Ishikawa (cell line): ENCODE data around the gene RCE1.

Experiments
- CEBPB ChIP-seq: IDR thresholded peaks from 2 replicates; pipeline ENCODE4 v1.6.1; 2012
- CREB1 ChIP-seq: IDR thresholded peaks from 2 replicates; pipeline ENCODE4 v1.6.1; 2012; ENCODE audit warnings: low read depth
- EGR1 ChIP-seq: IDR thresholded peaks from 2 replicates; pipeline ENCODE4 v1.6.1; 2012
- EP300 ChIP-seq: IDR thresholded peaks from 2 replicates; pipeline ENCODE4 v1.6.1; 2012; ENCODE audit warnings: borderline replicate concordance
- FOXM1 ChIP-seq: IDR thresholded peaks from 2 replicates; pipeline ENCODE4 v1.6.1; 2012; ENCODE audit warnings: low read depth, borderline replicate concordance
- NFIC ChIP-seq: IDR thresholded peaks from 2 replicates; pipeline ENCODE4 v1.6.1; 2012
- RAD21 ChIP-seq: IDR thresholded peaks from 2 replicates; pipeline ENCODE4 v1.6.1; 2012; ENCODE audit warnings: low read depth
- TAF1 ChIP-seq: IDR thresholded peaks from 2 replicates; pipeline ENCODE4 v1.6.1; 2012; ENCODE audit warnings: low read depth, mild to moderate bottlenecking
- TCF12 ChIP-seq: IDR thresholded peaks from 2 replicates; pipeline ENCODE4 v1.6.1; 2012; ENCODE audit warnings: low read depth
- TEAD4 ChIP-seq: IDR thresholded peaks from 2 replicates; pipeline ENCODE4 v1.6.1; 2012
- YY1 ChIP-seq: IDR thresholded peaks from 2 replicates; pipeline ENCODE4 v1.6.1; 2012; ENCODE audit warnings: low read depth
- ZBTB7A ChIP-seq: IDR thresholded peaks from 2 replicates; pipeline ENCODE4 v1.6.1; 2012; ENCODE audit warnings: low read depth
- TF ChIP-seq, protein P1 (sequence below): IDR thresholded peaks from 2 replicates; pipeline ENCODE4 v1.6.1; 2012
- TF ChIP-seq, protein P2 (sequence below): IDR thresholded peaks from 2 replicates; pipeline ENCODE4 v1.6.1; 2012
- TF ChIP-seq, protein P3 (sequence below): IDR thresholded peaks from 2 replicates; pipeline ENCODE4 v1.6.1; 2012; ENCODE audit warnings: low read depth, mild to moderate bottlenecking

Gene RCE1

DNA sequence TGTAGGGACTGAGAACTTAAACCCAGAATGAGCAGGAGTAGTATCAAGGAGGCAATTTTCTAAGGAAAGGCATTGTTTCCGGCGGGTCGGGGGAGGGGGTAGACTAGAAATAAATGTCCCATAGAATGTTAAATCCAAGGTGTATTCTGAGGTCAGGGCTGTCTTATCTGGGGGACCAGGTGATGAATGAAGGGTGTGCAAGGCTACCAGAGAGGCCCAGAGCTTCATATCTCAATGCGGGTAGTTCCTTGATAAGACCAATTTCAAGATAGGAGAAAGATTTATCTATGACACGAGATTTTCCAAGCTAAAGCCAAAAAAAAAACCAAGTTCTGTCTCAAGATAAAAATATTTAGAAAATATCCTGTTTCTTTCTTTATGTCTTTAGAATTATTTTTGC lies 8.3 kb upstream of the RCE1 start:
- TF ChIP-seq, protein P1, sequence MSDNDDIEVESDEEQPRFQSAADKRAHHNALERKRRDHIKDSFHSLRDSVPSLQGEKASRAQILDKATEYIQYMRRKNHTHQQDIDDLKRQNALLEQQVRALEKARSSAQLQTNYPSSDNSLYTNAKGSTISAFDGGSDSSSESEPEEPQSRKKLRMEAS: no peak
- TF ChIP-seq TCF12: no peak
- TF ChIP-seq ZBTB7A: no peak
- TF ChIP-seq RAD21: no peak
- no peak for TF ChIP-seq TAF1
- no peak for TF ChIP-seq CREB1
- no peak for TF ChIP-seq CEBPB
- TF ChIP-seq EP300: no peak
- TF ChIP-seq, protein P2, sequence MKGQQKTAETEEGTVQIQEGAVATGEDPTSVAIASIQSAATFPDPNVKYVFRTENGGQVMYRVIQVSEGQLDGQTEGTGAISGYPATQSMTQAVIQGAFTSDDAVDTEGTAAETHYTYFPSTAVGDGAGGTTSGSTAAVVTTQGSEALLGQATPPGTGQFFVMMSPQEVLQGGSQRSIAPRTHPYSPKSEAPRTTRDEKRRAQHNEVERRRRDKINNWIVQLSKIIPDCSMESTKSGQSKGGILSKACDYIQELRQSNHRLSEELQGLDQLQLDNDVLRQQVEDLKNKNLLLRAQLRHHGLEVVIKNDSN: no peak

DNA sequence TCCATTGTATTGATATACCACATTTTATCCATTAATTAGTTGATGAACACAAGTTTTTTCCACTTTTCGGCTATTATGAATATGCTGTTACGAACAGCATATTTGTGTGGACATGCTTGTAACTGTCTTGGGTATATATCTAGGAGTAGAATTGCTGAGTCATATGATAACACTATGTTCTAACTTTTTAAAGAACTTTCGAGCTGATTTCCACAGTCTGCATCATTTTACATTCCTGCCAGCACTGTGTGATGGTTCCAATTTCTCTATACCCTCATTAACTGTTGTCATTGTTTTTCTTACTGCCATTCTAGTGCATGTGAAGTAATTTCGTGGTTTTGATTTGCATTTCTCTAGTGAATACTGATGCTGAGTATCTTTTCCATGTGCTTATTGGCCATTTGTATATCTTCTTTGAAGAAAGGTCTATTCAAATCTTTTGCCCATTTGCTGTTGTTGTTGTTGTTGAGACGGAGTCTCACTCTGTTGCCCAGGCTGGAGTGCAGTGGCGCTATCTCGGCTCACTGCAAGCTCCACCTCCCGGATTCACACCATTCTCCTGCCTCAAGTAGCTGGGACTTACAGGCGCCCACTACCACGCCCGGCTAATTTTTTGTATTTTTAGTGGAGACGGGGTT lies 7.4 kb upstream of the RCE1 start:
- TF ChIP-seq YY1: no peak
- no peak for TF ChIP-seq FOXM1
- no peak for TF ChIP-seq EP300
- TF ChIP-seq, protein P1: no peak
- no peak for TF ChIP-seq NFIC
- TF ChIP-seq, protein P2: no peak

DNA sequence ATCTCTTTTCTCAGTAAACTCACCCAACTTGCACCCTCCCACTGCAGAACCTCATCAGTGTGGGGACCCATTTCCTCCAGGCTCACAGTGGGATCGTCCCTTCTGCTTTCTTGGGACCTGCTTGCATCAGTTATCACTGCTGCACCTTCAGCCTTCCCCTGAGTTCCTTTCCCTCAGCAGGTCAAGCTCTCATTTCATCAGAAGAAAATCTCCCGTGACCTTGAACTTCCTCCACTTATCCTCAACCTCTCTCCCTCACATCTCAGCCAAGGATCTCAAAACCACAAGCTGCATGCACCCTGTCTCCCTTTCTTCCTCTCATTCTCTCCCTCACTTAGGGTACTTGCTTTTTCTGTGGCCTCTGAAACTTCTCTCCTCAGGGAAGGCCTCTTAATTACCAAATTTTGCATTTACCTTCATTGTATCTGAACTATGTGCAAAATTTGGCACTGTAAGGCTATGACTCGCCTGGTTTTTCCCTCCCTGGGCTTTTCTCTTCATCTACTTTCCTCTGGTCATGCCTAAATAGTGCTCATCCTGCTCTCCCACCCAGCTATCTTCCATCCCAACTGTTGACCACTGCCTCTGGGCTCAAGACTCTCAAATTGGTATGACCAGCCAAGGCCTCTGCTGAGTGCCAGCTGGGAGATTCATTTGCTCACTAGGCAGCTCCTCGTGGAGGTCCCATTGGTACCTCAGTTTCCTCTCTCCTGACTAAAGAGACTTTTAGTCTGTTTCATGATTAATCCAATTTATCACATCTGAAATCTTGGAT lies 2.7 kb upstream of the RCE1 start:
- TF ChIP-seq ZBTB7A (no peak), CREB1 (no peak), NFIC (no peak), EP300 (no peak), TCF12 (no peak), TAF1 (no peak), YY1 (no peak), CEBPB (no peak), RAD21 (no peak), EGR1 (no peak)
- TF ChIP-seq, protein P2: no peak
- TF ChIP-seq, protein P1: no peak
- TF ChIP-seq, protein P3, sequence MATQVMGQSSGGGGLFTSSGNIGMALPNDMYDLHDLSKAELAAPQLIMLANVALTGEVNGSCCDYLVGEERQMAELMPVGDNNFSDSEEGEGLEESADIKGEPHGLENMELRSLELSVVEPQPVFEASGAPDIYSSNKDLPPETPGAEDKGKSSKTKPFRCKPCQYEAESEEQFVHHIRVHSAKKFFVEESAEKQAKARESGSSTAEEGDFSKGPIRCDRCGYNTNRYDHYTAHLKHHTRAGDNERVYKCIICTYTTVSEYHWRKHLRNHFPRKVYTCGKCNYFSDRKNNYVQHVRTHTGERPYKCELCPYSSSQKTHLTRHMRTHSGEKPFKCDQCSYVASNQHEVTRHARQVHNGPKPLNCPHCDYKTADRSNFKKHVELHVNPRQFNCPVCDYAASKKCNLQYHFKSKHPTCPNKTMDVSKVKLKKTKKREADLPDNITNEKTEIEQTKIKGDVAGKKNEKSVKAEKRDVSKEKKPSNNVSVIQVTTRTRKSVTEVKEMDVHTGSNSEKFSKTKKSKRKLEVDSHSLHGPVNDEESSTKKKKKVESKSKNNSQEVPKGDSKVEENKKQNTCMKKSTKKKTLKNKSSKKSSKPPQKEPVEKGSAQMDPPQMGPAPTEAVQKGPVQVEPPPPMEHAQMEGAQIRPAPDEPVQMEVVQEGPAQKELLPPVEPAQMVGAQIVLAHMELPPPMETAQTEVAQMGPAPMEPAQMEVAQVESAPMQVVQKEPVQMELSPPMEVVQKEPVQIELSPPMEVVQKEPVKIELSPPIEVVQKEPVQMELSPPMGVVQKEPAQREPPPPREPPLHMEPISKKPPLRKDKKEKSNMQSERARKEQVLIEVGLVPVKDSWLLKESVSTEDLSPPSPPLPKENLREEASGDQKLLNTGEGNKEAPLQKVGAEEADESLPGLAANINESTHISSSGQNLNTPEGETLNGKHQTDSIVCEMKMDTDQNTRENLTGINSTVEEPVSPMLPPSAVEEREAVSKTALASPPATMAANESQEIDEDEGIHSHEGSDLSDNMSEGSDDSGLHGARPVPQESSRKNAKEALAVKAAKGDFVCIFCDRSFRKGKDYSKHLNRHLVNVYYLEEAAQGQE: no peak

DNA sequence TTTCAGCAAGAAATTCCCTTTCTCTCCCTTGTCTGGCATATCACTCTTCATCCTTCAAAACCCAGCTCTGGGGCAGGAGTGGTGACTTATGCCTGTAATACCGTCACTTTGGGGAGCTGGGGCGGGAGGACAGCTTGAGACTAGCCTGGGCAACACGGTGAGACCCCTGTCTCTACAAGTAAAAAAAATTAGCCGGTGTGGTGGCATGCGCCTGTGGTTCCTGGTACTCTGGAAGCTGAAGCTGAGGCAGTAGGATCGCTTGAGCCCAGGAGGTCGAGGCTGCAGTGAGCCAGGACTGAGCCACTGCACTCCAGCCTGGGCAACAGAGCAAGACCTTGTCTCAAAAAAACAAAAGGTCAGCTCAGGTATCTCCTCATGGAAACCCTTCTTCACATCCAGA lies 1.4 kb upstream of the RCE1 start:
- no peak for TF ChIP-seq CREB1
- TF ChIP-seq EP300: no peak
- no peak for TF ChIP-seq NFIC
- TF ChIP-seq CEBPB: no peak
- TF ChIP-seq EGR1: no peak
- TF ChIP-seq, protein P1: no peak
- TF ChIP-seq, protein P3: no peak
- TF ChIP-seq TCF12: no peak
- TF ChIP-seq, protein P2: no peak
- no peak for TF ChIP-seq RAD21
- TF ChIP-seq FOXM1: no peak
- no peak for TF ChIP-seq TEAD4
- no peak for TF ChIP-seq YY1
- no peak for TF ChIP-seq ZBTB7A
- no peak for TF ChIP-seq TAF1

DNA sequence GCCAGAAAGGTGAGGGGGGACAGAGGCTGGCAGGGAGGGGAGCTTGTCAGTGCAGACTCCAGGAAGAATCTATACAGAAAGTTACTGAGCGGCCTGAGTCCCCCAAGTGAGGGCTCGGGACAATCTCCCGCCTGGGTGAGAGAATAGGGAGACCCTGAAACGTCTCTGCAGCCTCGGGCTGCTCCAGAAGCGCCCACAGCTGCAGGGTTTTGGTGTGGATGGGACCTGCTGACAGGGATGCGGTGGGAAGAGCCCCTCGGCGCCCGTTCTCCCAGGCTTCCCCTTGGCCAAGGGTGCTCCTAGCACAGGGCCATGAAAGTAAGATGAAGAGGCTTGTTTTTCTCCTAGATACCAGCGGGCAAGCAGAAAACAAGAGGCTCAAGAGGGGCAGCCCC lies 743 bp upstream of the RCE1 start:
- TF ChIP-seq NFIC (no peak), TEAD4 (no peak), YY1 (no peak), CEBPB (no peak), RAD21 (no peak), FOXM1 (no peak), ZBTB7A (no peak), CREB1 (no peak), TAF1 (no peak), EP300 (no peak), TCF12 (no peak)
- TF ChIP-seq, protein P3: no peak
- TF ChIP-seq, protein P2: no peak
- TF ChIP-seq, protein P1: no peak
